Measurements from ENCODE around the gene ASPSCR1. TPM values are rescaled to one million over a fixed set of nuclear protein-coding genes. Genes with fewer than 3 reads are reported as not detected.

The ASPSCR1 gene
- total and polyA plus RNA-seq, 2 of the 13 experiments (the other 11 are each of a cell fraction or from before 2014, with no cell fraction given) = 274 to 314 TPM

DNA sequence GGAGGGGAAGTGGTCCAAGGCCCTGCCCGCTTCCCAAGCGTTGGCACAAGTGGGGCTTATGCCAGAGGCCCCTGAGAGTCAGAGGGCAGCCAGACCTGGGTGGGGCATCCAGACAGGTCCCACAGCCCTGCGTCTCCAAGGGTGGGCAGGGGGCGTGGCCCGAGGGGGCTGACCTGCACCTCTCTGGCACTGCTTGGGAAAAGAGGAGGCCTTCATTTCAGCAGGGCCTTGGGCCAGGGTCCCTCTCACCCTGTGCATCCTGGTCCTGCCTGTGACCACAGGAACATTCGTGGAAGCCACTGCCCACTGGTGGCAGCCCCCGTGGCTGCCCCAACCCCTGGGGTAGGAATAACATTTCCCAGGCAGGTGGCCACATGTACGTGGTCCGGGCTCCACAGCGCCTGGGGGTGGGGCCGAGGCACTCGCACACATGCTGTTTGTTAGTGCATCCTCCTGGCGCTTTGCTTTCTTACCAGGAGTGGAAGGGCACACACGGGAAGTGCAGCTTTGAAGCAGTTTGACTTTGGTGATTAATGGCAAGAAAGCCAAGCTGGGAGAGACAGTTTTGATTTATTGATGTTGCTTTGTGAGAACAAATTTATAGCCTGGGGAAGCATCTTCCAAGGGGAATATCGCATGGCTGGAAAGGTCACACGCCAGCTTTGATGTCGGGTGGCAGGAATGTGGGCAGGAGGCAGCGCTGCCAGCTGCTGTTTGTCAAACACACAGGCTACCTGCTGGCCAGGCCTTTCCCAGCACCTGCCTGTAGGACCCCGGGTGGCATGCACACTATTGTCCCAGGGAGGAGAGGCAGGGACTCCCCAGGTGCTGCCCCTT lies 40.9 kb downstream of the ASPSCR1 start (continued):
- no peak for TF ChIP-seq IKZF4 (CRISPR knock-in tag; IDR thresholded peaks at IDR 0.05; ENCODE audit: borderline replicate concordance, low read depth, not compliant biosample characterization)
- TF ChIP-seq BORCS8-MEF2B (CRISPR knock-in tag; IDR thresholded peaks at IDR 0.05) = no peak
- TF ChIP-seq MBD4 (IDR thresholded peaks at IDR 0.05; ENCODE audit: borderline replicate concordance, low read length) = no peak
- TF ChIP-seq HMGA1 (CRISPR knock-in tag; conservative IDR thresholded peaks at IDR 0.05) = no peak
- TF ChIP-seq SOX13 (IDR thresholded peaks at IDR 0.05) = no peak
- no peak; a peak in 1 of 4 replicates for TF ChIP-seq SOX13 (CRISPR knock-in tag; conservative IDR thresholded peaks at IDR 0.05 in 1 of 2, IDR thresholded peaks at IDR 0.05 in 1 of 2)
- TF ChIP-seq ZFP62 (CRISPR knock-in tag; IDR thresholded peaks at IDR 0.05) = no peak
- no peak for TF ChIP-seq ZNF564 (CRISPR knock-in tag; IDR thresholded peaks at IDR 0.05)
- no peak for TF ChIP-seq SUZ12 (IDR thresholded peaks at IDR 0.05; ENCODE audit: low read depth, low read length)
- TF ChIP-seq CHD2 (IDR thresholded peaks at IDR 0.05; ENCODE audit: low read depth, low read length) = no peak
- no peak for TF ChIP-seq SMARCE1 (IDR thresholded peaks at IDR 0.05; ENCODE audit: borderline replicate concordance)
- TF ChIP-seq NFKB2 (CRISPR knock-in tag; IDR thresholded peaks at IDR 0.05; ENCODE audit: borderline replicate concordance) = no peak
- TF ChIP-seq, protein P1, sequence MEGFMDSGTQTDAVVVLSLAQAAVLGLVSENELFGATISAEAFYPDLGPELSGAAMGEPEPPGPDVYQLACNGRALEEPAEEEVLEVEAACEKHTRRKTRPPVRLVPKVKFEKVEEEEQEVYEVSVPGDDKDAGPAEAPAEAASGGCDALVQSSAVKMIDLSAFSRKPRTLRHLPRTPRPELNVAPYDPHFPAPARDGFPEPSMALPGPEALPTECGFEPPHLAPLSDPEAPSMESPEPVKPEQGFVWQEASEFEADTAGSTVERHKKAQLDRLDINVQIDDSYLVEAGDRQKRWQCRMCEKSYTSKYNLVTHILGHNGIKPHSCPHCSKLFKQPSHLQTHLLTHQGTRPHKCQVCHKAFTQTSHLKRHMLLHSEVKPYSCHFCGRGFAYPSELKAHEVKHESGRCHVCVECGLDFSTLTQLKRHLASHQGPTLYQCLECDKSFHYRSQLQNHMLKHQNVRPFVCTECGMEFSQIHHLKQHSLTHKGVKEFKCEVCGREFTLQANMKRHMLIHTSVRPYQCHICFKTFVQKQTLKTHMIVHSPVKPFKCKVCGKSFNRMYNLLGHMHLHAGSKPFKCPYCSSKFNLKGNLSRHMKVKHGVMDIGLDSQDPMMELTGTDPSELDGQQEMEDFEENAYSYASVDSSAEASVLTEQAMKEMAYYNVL (CRISPR knock-in tag; IDR thresholded peaks at IDR 0.05; ENCODE audit: borderline replicate concordance) = no peak
- no peak for TF ChIP-seq KIAA2018 (CRISPR knock-in tag; IDR thresholded peaks at IDR 0.05; ENCODE audit: borderline replicate concordance)
- TF ChIP-seq MTA3 (CRISPR knock-in tag; IDR thresholded peaks at IDR 0.05) = no peak
- no peak for TF ChIP-seq ZNF605 (CRISPR knock-in tag; IDR thresholded peaks at IDR 0.05)
- TF ChIP-seq ZFP41 (CRISPR knock-in tag; IDR thresholded peaks at IDR 0.05; ENCODE audit: borderline replicate concordance) = no peak
- TF ChIP-seq ZNF562 (CRISPR knock-in tag; IDR thresholded peaks at IDR 0.05; ENCODE audit: borderline replicate concordance) = no peak
